ENCODE data around the gene FAM228A.

- TF ChIP-seq CTCF (IDR thresholded peaks at IDR 0.05): no peak
- TF ChIP-seq POLR2AphosphoS5 (IDR thresholded peaks at IDR 0.05): no peak
- no peak for TF ChIP-seq POLR2A (IDR thresholded peaks at IDR 0.05)
- TF ChIP-seq EP300 (IDR thresholded peaks at IDR 0.05): no peak
Observed at GRCh38 chr2:24190503-24190902, 15.7 kb downstream of the FAM228A start.
